GM21786 (cell line): ENCODE data around the gene DTD1.
"Not testable (repeated sequence)": the region's sequence is repeated elsewhere in the genome, so short reads cannot be mapped to it uniquely, and the experiment has no call there.

Experiments
- ATAC-seq: cut with Tn5 transposase; IDR thresholded peaks from one replicate; pipeline ENCODE4 v1.9.1; 2021; ENCODE audit not compliant: unreplicated experiment

DTD1 gene

GRCh38 chr20:18783385-18783959, 195.6 kb downstream of the DTD1 start:
- no peak for ATAC-seq

- ATAC-seq = not testable (repeated sequence)
Measured at GRCh38 chr20:18787046-18787445, 199.2 kb downstream of the DTD1 start.

GRCh38 chr20:18788021-18788420, 200.2 kb downstream of the DTD1 start:
- ATAC-seq = no peak

- no peak for ATAC-seq
Measured at GRCh38 chr20:18790787-18791186, 202.9 kb downstream of the DTD1 start.

- peak; percentile 99 for ATAC-seq
Measured at GRCh38 chr20:18793625-18794427, 206.0 kb downstream of the DTD1 start.

- no peak for ATAC-seq
Measured at GRCh38 chr20:18794428-18794787, 206.6 kb downstream of the DTD1 start.

- no peak for ATAC-seq
Measured at GRCh38 chr20:18795366-18795765, 207.5 kb downstream of the DTD1 start.

GRCh38 chr20:18796282-18796833, 208.5 kb downstream of the DTD1 start:
- no peak for ATAC-seq

- no peak for ATAC-seq
Measured at GRCh38 chr20:18801516-18801915, 213.7 kb downstream of the DTD1 start.

GRCh38 chr20:18802012-18802634, 214.3 kb downstream of the DTD1 start:
- peak; percentile 82 for ATAC-seq

GRCh38 chr20:18805881-18806280, 218.0 kb downstream of the DTD1 start:
- ATAC-seq = no peak

GRCh38 chr20:18808712-18809111, 220.9 kb downstream of the DTD1 start:
- peak; percentile 56 for ATAC-seq

- ATAC-seq = no peak
Measured at GRCh38 chr20:18811186-18811585, 223.3 kb downstream of the DTD1 start.

- no peak for ATAC-seq
Measured at GRCh38 chr20:18811904-18812303, 224.1 kb downstream of the DTD1 start.

- no peak for ATAC-seq
Measured at GRCh38 chr20:18813483-18813882, 225.6 kb downstream of the DTD1 start, which contains the start of gene SCP2D1. Gene SCP2D1 (plus strand): TSS chr20:18813783. CDS start chr20:18813816, 33 bp downstream.

GRCh38 chr20:18815194-18815942, 227.5 kb downstream of the DTD1 start:
- no peak for ATAC-seq
